HS-5 (cell line): Measurements from ENCODE around the gene FAM163B.

Experiments
- DNase-seq: peaks from one replicate; pipeline ENCODE4 v3.0.0-alpha.2; 2012; ENCODE audit warnings: low read depth

The FAM163B gene

DNA sequence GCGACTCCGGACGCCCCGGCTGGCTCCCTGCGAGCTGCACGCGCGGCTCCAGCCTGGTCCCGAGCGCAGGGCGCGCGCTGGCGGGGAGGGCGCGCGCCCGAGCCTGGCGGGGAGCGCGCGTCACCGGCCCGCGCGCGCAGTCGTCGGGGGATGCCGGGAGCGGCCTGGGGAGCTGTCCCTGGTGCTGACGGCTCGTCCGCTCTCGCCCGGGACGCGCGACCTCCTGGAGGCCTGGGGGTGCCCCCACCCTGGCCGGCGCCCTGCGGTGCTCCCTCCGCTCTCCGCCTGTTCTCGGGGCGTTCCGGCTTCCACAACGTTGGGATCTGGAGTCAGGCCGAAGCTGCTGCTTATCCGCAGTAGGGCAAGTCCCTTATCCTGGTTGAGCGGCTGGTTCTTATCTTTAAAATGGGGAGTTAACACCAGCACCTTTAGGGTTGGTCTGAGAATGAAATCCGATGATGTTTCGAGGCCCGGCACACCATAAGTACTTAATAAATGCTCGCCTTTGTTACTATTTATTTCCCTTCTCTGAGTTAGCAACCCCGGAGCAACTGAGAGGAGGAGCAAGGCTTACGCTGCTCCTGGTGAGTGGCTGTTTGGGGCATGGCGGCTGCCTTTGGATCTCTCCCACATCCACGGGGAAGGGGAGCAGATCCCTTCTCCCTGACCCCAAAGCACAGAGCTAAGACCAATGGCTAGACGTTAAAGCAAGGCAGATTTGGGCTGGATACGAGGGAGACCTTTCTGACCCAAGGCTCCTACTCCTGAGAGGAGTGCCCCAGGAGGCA is at the start of gene FAM163B:
Gene FAM163B, minus strand, starts transcription at position 79 of the 788 bp plus-strand sequence. CDS start 29,166 bp downstream, outside the sequence.
- DNase-seq: no peak

DNA sequence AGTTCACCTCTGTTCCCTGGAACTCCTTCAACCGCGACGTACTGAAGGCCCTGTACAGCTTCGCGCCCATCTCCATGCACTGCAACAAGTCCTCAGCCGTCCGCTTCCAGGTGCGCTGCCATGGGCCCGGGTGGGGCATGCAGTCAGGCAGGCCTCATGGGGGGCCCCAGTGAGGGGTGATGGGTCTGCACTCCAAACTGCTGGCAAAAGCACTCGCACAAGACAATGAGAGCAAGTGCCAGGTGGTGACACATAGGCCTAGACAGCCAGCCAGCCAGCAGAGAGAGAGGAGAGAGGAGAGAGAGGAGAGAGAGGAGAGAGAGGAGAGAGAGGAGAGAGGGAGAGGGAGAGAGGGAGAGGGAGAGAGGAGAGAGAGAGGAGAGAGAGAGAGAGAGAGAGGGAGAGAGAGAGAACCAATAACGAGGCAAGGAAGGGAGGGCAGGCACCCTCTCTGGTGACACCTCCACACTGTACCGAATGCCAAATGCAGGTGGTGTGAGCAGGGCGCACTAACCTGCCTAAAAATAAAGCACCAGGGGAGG is 48.0 kb upstream of the FAM163B start:
- no peak for DNase-seq

DNA sequence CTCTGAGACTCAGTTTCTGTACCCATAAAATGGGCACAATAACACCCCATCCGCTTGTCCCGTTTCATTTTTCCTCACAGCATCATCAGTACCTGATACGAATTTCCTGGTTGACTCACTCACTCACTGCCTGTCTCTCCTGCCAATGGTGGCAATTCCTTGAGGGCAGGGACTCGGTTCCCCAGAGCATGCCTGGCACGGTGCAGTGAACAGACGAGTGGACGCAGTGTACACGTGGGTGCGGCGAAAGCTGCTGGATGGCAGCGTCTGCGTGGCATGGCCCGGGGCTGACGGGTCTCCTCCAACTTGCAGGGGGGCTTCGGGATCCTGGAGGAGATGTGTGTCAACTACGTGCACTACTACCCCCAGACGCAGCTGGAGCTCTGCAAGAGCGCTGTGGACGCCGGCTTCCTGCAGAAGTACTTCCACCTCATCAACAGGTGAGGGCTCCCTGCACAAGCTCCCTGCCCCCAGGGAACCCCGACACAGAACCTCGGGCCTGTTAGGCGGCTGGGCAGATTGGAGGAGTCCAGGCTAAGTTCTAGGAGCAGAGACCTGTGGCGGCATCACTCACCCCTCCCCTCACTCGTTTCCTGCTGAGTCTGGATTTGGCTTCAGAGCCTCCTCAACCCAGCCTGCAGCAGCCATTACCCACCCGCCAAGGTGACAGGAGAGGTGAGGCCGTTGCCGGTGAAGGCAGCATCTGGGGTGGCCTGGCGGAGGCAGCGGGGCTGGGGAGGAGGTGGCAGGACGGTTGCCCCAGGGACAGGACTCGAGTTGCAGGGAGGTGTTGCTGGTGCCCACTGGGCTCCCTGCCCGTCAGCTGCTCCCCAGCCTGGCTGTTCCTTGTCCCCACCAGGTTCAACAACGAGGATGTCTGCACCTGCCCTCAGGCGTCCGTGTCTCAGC is 47.3 kb upstream of the FAM163B start:
- no peak for DNase-seq

DNA sequence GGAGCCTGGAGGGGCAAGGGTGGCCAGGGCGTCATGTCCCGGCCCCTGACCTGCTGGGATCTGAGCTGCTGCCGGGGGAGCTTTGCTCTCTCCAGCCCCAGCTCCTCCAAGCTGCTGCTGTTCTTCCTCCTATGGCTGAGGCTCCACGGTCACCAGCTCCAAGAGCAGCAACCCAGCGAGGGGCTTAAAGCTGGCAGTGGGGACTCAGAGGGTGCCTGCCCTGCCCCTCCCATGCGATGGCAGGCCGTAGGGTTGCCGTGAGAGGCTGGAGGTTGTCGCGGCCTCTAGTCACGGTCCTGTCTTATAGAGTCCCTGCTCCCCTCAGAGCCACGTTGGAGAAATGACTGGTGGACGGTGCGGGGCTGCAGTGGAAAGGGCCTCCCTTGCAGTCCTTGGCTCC is 46.5 kb upstream of the FAM163B start:
- no peak for DNase-seq

DNA sequence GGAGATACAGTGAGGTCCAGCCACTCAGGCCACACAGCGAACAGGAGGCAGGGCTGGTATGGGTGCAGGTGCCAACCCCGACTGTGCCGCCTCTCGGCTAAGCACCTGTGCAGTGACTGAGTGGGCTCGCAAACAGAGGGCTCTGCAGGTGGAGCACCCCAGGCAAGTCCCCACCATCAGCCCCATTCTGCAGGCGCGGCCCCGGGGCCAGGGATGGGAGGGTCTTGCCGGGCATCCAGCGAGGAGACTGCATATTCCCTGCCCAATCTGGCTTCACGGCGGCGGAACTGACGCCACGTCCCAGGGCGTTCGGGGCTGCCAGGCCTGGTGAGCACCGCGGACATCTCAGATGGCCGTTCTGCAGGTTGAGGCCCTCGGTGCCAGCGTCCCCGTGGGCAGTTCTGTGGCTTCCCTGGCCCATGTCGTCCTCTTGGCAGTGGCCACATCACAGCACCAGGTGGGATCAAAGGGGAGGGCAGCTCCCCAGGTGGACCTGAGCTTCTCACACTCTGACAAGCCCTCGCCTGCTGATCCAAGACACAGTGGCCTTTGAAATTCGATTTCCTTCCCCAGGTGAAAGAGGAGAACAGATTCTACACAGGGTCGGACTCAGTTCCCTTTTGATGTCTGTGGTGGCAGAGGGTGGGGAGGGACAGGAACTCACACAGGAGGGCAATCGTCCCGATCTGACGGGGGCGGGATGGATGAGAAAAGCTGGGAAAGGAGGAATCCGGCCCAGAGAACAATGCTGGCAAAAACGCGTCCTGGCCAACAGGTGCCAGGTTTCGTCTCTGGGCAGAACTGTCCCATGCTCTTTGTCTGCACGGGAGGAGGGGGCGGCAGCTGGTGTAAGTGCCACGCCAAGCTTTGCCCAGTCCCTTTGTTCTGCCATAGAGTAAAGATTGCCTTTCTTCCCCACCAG is 45.8 kb upstream of the FAM163B start:
- no peak for DNase-seq

DNA sequence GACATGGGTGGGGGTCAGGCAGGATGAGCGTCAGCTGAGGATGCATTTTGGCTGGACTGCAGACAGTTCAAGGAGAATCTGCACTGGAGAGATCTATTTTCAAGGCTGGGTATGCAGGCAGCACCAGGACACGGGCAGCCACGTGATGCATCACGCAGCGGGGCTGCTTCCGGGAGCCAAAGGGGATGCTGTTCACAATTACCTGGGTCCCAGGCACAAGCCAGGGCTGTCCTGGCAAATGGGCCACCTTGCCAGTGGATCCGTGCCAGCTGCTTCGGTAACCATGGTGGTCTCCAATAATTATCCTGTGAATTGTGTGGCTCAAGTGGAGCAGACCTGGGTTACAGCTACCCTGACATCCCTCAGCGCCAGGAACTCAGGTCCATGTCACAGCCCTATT is 44.4 kb upstream of the FAM163B start:
- DNase-seq: no peak

DNA sequence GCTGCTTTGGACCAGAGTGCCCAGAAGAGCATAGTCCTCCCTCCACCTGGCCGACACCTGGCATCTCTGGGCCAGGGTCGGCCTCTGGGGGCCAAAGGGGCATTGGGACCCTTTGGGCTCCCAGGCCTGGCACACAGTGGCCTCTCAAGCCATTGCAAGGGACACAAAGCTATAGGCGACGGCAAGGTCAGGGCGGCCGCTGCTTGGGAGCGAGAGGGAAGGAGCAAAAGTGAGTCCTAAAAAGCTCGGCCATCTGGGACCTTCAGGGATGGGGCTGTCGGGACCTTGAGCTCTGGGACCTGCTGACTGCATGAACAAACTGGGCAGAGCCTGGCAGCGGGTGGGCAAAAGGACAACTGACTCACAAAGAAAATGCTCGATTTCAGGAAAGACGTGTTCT is 40.8 kb upstream of the FAM163B start:
- DNase-seq: no peak

DNA sequence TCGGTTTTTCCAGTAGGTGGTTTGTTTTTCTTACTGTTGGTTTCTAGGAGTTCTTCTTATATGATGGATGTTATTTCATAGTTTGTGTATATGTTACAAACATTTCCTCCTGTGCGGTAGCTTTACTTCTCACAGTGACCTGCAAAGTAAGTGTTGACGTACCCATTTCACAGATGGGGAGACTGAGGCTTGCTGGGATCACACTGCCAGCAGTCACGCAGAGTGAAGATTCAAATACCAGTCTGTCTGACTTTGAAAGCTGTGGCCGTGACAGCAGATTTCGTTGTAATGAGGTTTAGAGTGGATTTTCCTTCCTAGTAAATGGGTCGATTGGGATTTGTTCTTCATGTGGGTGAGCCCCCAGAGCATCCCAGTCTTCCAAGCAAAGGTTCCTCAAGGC is 40.0 kb upstream of the FAM163B start:
- DNase-seq: no peak

DNA sequence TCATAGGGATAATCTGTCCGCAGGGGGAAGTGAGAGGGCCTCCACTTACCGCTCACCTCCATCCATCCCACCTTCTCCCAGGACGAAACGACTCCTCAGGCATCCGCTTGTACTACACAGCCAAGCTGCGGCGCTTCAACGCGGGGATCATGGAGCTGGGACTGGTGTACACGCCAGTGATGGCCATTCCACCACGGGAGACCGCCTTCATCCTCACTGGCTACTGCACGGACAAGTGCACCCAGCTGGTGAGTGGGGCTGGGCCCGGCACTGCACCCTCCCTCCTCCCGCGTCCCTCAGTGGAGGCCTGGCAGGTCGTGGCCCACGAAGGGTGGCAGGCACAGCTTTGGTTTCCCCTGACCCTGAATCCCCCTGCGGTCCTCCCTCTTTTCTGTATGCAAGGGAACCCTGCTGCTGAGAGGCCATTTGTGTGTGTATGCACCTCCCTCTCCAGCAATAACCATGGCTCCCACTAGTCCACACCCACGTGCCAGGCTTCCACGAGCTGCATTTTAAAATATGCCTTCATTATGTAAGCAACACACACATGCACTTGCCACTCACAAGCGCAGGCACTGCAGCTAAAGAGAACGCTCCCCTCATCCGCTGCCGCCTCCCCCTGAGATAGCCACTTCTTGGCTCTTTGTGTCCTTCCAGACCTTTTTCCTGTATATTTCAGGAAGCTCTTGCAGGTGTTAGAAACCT is 38.7 kb upstream of the FAM163B start:
- no peak for DNase-seq

DNA sequence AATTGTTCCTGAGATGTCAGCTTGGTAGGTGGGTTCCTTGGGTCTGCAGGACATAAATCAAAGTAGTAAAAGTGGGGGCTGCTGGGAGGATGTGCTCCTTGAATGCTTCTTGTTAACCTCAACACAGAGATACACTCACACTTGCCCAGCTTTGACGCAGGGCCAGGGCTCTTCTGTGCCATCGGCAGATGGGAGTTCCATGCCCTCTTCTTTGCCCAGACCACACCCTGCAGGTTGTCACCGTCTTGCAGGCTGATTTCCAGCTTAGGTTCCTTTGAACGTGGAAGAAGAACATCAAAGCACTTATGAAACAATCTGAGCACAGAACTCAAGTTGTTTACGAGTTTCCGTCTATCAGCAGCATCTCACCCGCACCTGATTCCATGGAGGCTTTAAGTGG is 38.0 kb upstream of the FAM163B start:
- no peak for DNase-seq

DNA sequence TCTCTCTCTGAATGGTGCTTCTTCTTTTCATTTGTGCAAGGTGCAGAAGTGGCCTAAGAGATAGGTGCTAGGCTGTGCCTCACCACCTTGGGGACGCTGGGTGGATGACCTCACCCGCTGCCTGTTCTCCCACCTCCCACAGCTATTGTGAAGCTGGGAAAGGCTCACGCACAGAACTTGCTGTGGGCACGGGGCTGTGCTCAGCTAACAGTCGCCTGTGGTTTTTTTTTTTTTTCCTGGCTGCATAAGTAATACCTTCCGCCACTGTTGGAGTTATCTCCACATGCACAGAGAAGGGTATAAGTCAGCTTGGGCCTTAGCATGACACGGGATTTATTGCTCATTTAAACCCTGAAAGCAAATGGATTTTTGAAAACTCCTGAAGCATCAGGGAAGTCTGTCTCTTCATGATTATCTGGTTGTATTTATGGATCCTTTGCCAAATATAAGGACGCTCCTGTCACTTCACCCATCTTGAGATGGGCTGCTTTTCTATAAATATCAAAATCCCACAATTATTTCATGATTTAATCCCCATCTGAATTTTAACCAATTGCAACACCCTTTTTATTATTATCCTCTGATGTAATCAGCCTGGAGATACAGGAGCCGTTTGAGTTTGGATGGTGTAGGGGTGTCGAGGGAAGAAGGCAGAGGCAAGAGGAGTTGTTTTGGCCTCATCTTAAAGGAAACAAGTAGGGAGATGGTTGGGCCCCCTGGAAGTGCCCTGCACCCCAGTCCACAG is 36.0 kb upstream of the FAM163B start:
- DNase-seq: no peak

DNA sequence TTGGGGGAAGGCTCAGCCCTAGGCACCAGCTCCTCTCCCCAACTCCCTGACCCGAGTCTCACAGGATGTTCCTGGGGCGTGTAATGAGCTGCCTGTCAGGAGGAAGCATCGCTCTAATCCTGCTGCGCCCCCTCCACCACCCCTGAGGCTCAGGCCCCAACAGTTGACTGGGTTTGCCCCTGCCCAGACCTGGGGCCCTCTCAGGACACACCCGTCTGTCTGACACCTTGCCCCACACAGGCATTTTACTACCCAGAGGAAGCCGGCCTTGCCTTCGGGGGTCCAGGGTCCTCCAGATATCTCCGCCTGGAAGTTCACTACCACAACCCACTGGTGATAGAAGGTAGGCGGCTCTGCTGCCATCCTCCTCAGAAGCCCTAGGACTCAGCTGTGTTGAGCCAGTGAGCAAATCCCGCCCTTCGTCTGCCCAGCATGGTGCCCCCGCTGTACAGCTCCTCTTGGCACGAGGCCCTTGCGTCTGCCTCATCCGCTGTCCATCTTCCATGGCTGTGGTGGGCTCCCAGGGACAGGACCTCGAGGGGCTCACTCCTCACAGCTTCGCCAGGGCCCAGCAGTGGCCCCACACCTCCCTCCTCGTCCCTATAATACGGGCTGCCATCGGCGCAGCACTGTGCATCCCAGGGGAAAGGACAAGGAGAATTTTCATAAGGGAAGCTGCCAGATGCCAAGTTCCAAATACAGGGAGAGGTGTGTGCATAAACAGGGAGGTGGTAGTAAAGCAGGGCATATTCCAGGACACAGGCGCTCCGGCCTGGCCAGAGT is 35.0 kb upstream of the FAM163B start:
- DNase-seq: no peak

DNA sequence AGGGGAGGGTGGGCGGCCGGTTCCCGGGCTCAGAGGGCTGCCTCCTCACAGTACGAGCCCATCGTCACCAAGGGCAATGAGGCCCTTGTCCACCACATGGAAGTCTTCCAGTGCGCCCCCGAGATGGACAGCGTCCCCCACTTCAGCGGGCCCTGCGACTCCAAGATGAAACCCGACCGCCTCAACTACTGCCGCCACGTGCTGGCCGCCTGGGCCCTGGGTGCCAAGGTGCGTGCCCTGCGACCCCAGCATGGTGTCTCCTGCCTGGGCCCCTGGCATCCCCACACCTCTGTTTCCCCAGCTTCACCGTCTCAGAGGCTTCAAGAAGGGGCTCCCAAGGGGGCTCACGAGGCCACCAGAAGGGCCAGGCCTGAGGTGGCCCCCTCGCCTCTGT is 34.2 kb upstream of the FAM163B start:
- no peak for DNase-seq

DNA sequence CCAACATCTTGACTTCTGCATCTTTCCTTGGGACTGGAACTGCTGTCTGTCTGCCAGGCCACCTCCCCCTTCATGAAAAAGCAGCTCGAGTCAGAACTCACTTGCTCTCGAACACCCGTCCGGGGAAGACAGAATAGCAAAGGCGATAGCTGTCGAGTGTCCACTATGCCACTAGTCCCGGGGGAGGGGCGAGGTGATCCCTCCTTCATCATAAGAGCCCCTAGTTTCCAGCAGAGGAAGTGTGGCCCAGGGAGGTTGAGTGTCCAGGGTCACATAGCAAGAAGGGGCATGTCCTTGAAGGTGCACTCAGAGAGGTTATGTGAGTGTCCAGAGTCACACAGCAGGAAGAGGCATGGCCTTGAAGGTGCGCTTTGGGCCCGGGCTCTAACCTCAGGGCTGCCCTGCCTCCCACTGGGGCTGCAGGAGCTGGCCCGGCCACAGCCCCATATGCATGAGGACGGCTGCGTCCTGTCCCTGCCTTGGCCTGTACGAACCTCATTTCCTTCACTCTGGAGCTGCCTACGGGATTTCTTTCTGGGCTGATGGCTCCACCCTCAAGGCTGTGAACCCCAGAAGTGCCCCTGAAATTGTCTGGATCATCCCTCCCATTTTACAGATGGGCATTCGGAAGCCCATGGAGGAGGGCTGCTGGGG is 33.6 kb upstream of the FAM163B start:
- no peak for DNase-seq

DNA sequence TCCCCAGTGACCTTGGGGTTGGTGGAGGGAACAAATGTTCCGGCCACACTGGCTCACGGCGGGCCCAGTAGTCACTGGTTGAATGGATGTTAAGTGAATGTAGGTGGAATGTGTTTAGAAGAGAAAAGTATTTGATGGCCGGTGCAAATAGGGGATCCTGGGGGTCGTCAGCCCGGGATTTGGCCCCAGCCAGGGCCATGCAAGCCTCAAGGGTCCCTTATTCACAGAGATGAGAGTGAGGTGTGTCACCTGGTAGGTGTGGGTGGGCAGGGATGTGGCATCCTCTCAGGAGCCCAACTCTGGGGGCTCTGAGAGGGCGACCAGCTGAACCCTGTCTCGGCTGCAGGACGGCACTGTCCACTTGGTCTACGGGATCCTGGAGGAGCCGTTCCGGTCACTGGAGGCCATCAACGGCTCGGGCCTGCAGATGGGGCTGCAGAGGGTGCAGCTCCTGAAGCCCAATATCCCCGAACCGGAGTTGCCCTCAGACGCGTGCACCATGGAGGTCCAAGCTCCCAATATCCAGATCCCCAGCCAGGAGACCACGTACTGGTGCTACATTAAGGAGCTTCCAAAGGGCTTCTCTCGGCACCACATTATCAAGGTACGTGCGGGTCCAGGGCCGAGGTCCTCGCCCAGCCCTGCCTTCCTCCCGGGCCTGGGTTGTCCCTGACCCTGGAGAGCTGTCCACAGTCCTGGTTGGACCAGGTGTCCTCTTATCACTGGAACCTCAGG is 32.8 kb upstream of the FAM163B start:
- no peak for DNase-seq

DNA sequence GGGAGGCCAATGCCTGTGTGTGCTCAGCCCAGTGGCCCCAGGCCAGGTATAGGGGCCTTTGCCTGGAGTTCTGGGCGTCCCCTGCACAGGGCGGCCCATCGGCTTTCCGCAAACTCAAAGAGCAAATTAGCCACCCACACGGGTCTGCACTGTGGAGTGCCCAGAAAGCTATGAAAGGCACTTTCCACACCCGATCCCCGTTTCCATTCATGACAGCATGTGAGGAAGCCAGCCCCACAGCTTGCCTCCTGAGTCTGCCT is 32.1 kb upstream of the FAM163B start:
- no peak for DNase-seq

DNA sequence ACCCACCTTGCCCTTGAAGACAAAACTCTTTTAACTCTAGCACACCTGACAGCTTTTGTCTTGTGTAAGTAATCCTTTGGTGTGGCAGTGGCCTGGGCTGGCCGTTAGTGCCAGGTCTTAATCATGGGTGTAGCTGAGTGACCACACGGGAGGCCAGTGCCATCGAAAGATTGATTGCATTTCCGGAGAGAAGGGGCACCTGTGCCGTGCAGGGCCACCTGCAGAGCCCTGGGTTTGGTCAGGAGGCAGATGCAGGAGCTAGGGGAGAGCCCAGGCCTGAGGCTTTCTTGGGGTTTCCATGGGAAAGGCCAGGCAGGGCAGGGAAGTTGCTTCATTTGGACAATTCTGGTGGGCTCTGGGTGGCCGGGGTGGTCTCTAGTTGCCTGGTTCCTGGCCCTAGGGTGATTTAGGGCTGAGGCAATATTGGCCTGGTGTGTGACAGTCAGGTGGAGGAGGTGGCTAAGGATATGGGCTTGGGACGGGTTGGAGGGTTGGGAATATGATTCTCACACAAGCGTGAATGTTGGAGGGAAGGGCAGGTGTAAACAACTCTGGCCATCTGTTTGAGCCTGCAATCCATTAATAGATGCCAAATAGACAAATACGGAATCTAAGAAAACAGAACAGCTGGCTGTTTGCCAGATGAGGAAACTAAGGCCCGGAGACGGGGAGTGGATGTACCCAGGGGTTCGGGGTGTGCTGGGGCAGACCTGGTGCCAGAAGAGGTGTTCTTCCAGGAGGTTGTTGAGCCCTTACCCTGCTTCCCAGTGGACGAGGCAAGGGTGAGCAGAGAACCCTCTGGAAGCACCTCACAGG is 31.6 kb upstream of the FAM163B start:
- DNase-seq: no peak

DNA sequence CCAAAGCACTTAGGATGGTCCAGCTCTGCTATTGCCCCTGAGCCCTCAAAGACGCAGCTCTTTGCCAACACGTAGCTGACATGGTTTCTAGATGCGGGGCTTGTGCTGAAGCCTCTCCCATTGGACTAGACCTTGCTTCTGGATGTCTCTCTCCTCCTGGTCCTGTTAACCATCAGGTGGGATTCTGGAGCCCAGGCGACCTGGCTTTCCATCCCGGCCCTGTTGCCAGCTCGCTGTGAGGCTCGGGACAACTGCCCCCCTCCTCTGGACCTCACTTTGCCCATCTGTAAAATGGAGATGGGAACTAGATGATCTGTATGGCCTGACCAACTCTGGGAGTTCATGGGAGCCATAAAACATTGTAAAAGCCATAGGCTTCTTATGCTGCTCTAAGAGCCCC is 31.0 kb upstream of the FAM163B start:
- no peak for DNase-seq
